H9 (cell line): ENCODE data around the gene CSRP1. TPM values are rescaled to one million over a fixed set of nuclear protein-coding genes. Genes with fewer than 3 reads are reported as not detected.
"Not testable (repeated sequence)": the region's sequence is repeated elsewhere in the genome, so short reads cannot be mapped to it uniquely, and the experiment has no call there.

Experiments
- DNase-seq: peaks from one replicate; pipeline ENCODE4 v3.0.0-alpha.2; 2017
- H2AFZ ChIP-seq: one replicate; pipeline ENCODE4 v1.6.1; 2013; ENCODE audit warnings: mild to moderate bottlenecking, low read length, control low read depth, moderate library complexity
- H2AK5ac ChIP-seq: 2 replicates; pipeline ENCODE4 v1.6.1; 2013; ENCODE audit warnings: low read length, control low read depth, mixed read lengths; ENCODE audit not compliant: insufficient read length
- H2BK120ac ChIP-seq: one replicate; pipeline ENCODE4 v1.6.1; 2013; ENCODE audit warnings: low read depth, mild to moderate bottlenecking, low read length, control low read depth, inconsistent platforms; ENCODE audit not compliant: poor library complexity, severe bottlenecking
- H2BK12ac ChIP-seq: 2 replicates; pipeline ENCODE4 v1.6.1; 2013; ENCODE audit warnings: low read length, control low read depth, mixed read lengths, low read depth; ENCODE audit not compliant: insufficient read length
- H2BK15ac ChIP-seq: 2 replicates; pipeline ENCODE4 v1.6.1; 2013; ENCODE audit warnings: low read depth, low read length, control low read depth
- H2BK20ac ChIP-seq: one replicate; pipeline ENCODE4 v1.6.1; 2013; ENCODE audit warnings: low read depth, mild to moderate bottlenecking, low read length, control low read depth, inconsistent platforms; ENCODE audit not compliant: poor library complexity, severe bottlenecking
- H2BK5ac ChIP-seq: 2 replicates; pipeline ENCODE4 v1.6.1; 2013; ENCODE audit warnings: low read length, control low read depth, mixed read lengths; ENCODE audit not compliant: insufficient read length
- H3K14ac ChIP-seq: 2 replicates; pipeline ENCODE4 v1.6.1; 2013; ENCODE audit warnings: low read length, control low read depth; ENCODE audit not compliant: insufficient read depth
- H3K18ac ChIP-seq: 2 replicates; pipeline ENCODE4 v1.6.1; 2013; ENCODE audit warnings: low read depth, mild to moderate bottlenecking, mixed read lengths, low read length, control low read depth; ENCODE audit not compliant: insufficient read length
- H3K23ac ChIP-seq: 2 replicates; pipeline ENCODE4 v1.6.1; 2013; ENCODE audit warnings: low read length, control low read depth, mixed read lengths, low read depth; ENCODE audit not compliant: insufficient read length
- H3K23me2 ChIP-seq: 2 replicates; pipeline ENCODE4 v1.6.1; 2013; ENCODE audit warnings: low read depth, mild to moderate bottlenecking, mixed read lengths, low read length, control low read depth; ENCODE audit not compliant: insufficient read length, poor library complexity, severe bottlenecking
- H3K27ac ChIP-seq: 2 replicates; pipeline ENCODE4 v1.5.1; 2013; ENCODE audit warnings: low read length, control low read depth, mixed read lengths, low read depth; ENCODE audit not compliant: insufficient read length
- H3K27me3 ChIP-seq: 2 replicates; pipeline ENCODE4 v1.6.1; 2013; ENCODE audit warnings: low read length, control low read depth, inconsistent platforms; ENCODE audit not compliant: insufficient read depth
- H3K4ac ChIP-seq: 2 replicates; pipeline ENCODE4 v1.6.1; 2013; ENCODE audit warnings: low read depth, mild to moderate bottlenecking, control low read depth, inconsistent platforms, low read length, moderate library complexity
- H3K4me1 ChIP-seq: 2 replicates; pipeline ENCODE4 v1.6.1; 2013; ENCODE audit warnings: low read length, control low read depth, inconsistent platforms; ENCODE audit not compliant: insufficient read depth
- H3K4me2 ChIP-seq: 2 replicates; pipeline ENCODE4 v1.6.1; 2013; ENCODE audit warnings: low read length, control low read depth, mixed read lengths; ENCODE audit not compliant: insufficient read length, insufficient read depth
- H3K56ac ChIP-seq: 2 replicates; pipeline ENCODE4 v1.6.1; 2013; ENCODE audit warnings: low read depth, mild to moderate bottlenecking, mixed read lengths, low read length, control low read depth; ENCODE audit not compliant: insufficient read length
- H3K79me1 ChIP-seq: 2 replicates; pipeline ENCODE4 v1.6.1; 2013; ENCODE audit warnings: low read depth, mild to moderate bottlenecking, moderate library complexity, low read length, control low read depth, inconsistent platforms; ENCODE audit not compliant: insufficient read depth, poor library complexity, severe bottlenecking
- H3K79me2 ChIP-seq: 2 replicates; pipeline ENCODE4 v1.6.1; 2013; ENCODE audit warnings: low read length, control low read depth, inconsistent platforms; ENCODE audit not compliant: insufficient read depth
- H3K9ac ChIP-seq: 2 replicates; pipeline ENCODE4 v1.6.1; 2013; ENCODE audit warnings: low read length, control low read depth, mixed read lengths; ENCODE audit not compliant: insufficient read length; ENCODE audit errors: extremely low read depth
- H3K9me3 ChIP-seq: one replicate; pipeline ENCODE4 v1.6.1; 2013; ENCODE audit warnings: low read depth, low read length, inconsistent platforms; ENCODE audit not compliant: control insufficient read depth
- H3T11ph ChIP-seq: one replicate; pipeline ENCODE4 v1.6.1; 2013; ENCODE audit warnings: mild to moderate bottlenecking, low read length, control low read depth, inconsistent platforms
- H4K20me1 ChIP-seq: one replicate; pipeline ENCODE4 v1.6.1; 2013; ENCODE audit not compliant: control insufficient read depth, insufficient read length, insufficient read depth
- H4K5ac ChIP-seq: 2 replicates; pipeline ENCODE4 v1.6.1; 2013; ENCODE audit warnings: low read depth, mild to moderate bottlenecking, mixed read lengths, low read length, control low read depth; ENCODE audit not compliant: insufficient read length
- H4K8ac ChIP-seq: replicated peaks from 2 replicates; pipeline ENCODE4 v1.6.1; 2013; ENCODE audit warnings: low read length, control low read depth, mixed read lengths, low read depth; ENCODE audit not compliant: insufficient read length
- H4K91ac ChIP-seq: 2 replicates; pipeline ENCODE4 v1.6.1; 2013; ENCODE audit warnings: low read depth, mild to moderate bottlenecking, moderate library complexity, mixed read lengths, low read length, control low read depth; ENCODE audit not compliant: insufficient read length
- H3K27ac Mint-ChIP-seq, 3 experiments: 2 replicates in 2 of 3; 3 replicates in 1 of 3; pipeline ENCODE4 v1.8.0; 2020 to 2021; ENCODE audit warnings: mixed read lengths in 3 of 3, mild to moderate bottlenecking in 1 of 3, moderate library complexity in 1 of 3
- H3K27me3 Mint-ChIP-seq: 2 replicates; pipeline ENCODE4 v1.8.0; 2021; ENCODE audit warnings: low read depth, mild to moderate bottlenecking, moderate library complexity, mixed read lengths
- H3K36me3 Mint-ChIP-seq, 3 experiments: 2 replicates in 2 of 3; 3 replicates in 1 of 3; pipeline ENCODE4 v1.8.0; 2020 to 2021; ENCODE audit warnings: low read depth in 3 of 3, mixed read lengths in 3 of 3; ENCODE audit not compliant: insufficient read depth in 1 of 3
- H3K4me1 Mint-ChIP-seq, 2 experiments: 2 replicates each; pipeline ENCODE4 v1.8.0; 2020; ENCODE audit warnings: mixed read lengths in 2 of 2
- H3K4me3 Mint-ChIP-seq, 2 experiments: 2 replicates in 1 of 2; 3 replicates in 1 of 2; pipeline ENCODE4 v1.8.0; 2020 to 2021; ENCODE audit warnings: mild to moderate bottlenecking in 2 of 2, mixed read lengths in 2 of 2, moderate library complexity in 1 of 2
- H3K9me3 Mint-ChIP-seq, 2 experiments: 2 replicates in 1 of 2; 3 replicates in 1 of 2; pipeline ENCODE4 v1.8.0; 2020; ENCODE audit warnings: mild to moderate bottlenecking in 2 of 2, mixed read lengths in 2 of 2, moderate library complexity in 1 of 2
- CTCF ChIP-seq: fragments of 200-600 bp; sonication (generic); conservative IDR thresholded peaks from 3 replicates; pipeline ENCODE4 v1.8.0; 2021; ENCODE audit warnings: antibody characterized with exemption, mild to moderate bottlenecking
- WGBS: extraction: QIAGEN DNeasy Blood & Tissue Kit; methylation state at CpG from one replicate; pipeline ENCODE4 v1.1.7; 2013; ENCODE audit warnings: missing lambda C conversion rate, low lambda C conversion rate, mixed read lengths; ENCODE audit not compliant: insufficient read length; ENCODE audit errors: extremely low coverage; 5-methylcytosine and 5-hydroxymethylcytosine counted together
- total RNA-seq: library from RNA; stranded (reverse); gene quantifications from 2 replicates; pipeline ENCODE4 v1.2.1, GENCODE V29; 2021

The CSRP1 gene
- total RNA-seq, 1 experiment from 2014 or later, result 0.44 TPM

GRCh38 chr1:201473296-201473695 is 33.6 kb downstream of the CSRP1 start:
- no peak overlapping the region for H3K4me3 Mint-ChIP-seq
- H3K9me3 Mint-ChIP-seq, result no peaks in the 10 kb centered on the region
- Histone ChIP-seq H3K27me3 (peaks cover 2% of the 10 kb centered on the region; the same call in 1 of the 2 replicates), H3K79me1 (no peaks in the 10 kb centered on the region), H3T11ph (no peak overlapping the region), H3K23ac (no peak overlapping the region), H3K9ac (no peak overlapping the region), H2BK15ac (no peak overlapping the region), H3K18ac (no peak overlapping the region), H3K4me2 (no peak overlapping the region), H3K4ac (no peak overlapping the region), H3K4me1 (no peaks in the 10 kb centered on the region), H2BK120ac (no peak overlapping the region), H3K23me2 (peaks cover 9% of the 10 kb centered on the region), H3K27ac (no peak overlapping the region), H3K56ac (no peak overlapping the region), H4K5ac (no peak overlapping the region), H2AK5ac (no peak overlapping the region), H4K20me1 (no peaks in the 10 kb centered on the region), H2BK5ac (no peak overlapping the region), H3K79me2 (no peaks in the 10 kb centered on the region), H2BK12ac (no peak overlapping the region), H4K91ac (no peak overlapping the region), H3K14ac (no peak overlapping the region), H2AFZ (no peak overlapping the region), H2BK20ac (no peak overlapping the region), H3K9me3 (no peaks in the 10 kb centered on the region), H4K8ac (no peak overlapping the region)
- no CpG with 5 or more reads among the region's 2 CpGs for WGBS
- TF ChIP-seq CTCF, result no peak
- no peak overlapping the region for H3K27ac Mint-ChIP-seq
- no peaks in the 10 kb centered on the region; a peak in 1 of 7 replicates for H3K36me3 Mint-ChIP-seq
- H3K27me3 Mint-ChIP-seq, result peaks cover 58% of the 10 kb centered on the region
- DNase-seq, result no peak
- peaks cover 19 to 22% of the 10 kb centered on the region in 2 experiments for H3K4me1 Mint-ChIP-seq

GRCh38 chr1:201472321-201472720 is 34.6 kb downstream of the CSRP1 start:
- H3T11ph ChIP-seq, result not testable (repeated sequence)
- WGBS, result no CpG with 5 or more reads among the region's 8 CpGs

More at GRCh38 chr1:201472321-201472720, 34.6 kb downstream of the CSRP1 start:
- H2BK20ac ChIP-seq, H3K4me1 ChIP-seq, H2BK120ac ChIP-seq, H3K27ac Mint-ChIP-seq, H3K4ac ChIP-seq, H3K27me3 ChIP-seq, H2BK12ac ChIP-seq, DNase-seq, H3K18ac ChIP-seq, H3K9ac ChIP-seq, H3K23ac ChIP-seq, H3K9me3 ChIP-seq, H3K9me3 Mint-ChIP-seq, H3K14ac ChIP-seq, H4K8ac ChIP-seq, H3K56ac ChIP-seq, H3K36me3 Mint-ChIP-seq, H3K4me3 Mint-ChIP-seq, H2BK15ac ChIP-seq, H2AFZ ChIP-seq, H2BK5ac ChIP-seq, H3K27ac ChIP-seq, H2AK5ac ChIP-seq, H4K5ac ChIP-seq, H3K79me1 ChIP-seq, H3K4me2 ChIP-seq, H3K79me2 ChIP-seq, H4K20me1 ChIP-seq, H4K91ac ChIP-seq: not testable (repeated sequence)
- peaks cover 19% of the 10 kb centered on the region for H3K23me2 ChIP-seq
- Mint-ChIP-seq H3K4me1 (peaks cover 26% of the 10 kb centered on the region in 2 experiments), H3K27me3 (peaks cover 56% of the 10 kb centered on the region)
